Upper lobe of left lung (tissue), 4 donors: Measurements from ENCODE around the gene MTO1.

Experiments
- EP300 ChIP-seq, 4 donors: sonication (generic); formaldehyde crosslinking; IDR thresholded peaks; one replicate each; pipeline ENCODE4 v1.5.1; 2017; ENCODE audit warnings: antibody characterized with exemption in 4 of 4, control low read depth in 2 of 4
- POLR2A ChIP-seq, 4 donors: fragments of 450-650 bp; IDR thresholded peaks; one replicate each; pipeline ENCODE4 v1.5.1; 2016 to 2017; ENCODE audit warnings: antibody characterized with exemption in 4 of 4, mild to moderate bottlenecking in 2 of 4
- POLR2AphosphoS5 ChIP-seq, 2 donors: sonication (generic); formaldehyde crosslinking; IDR thresholded peaks; one replicate each; pipeline ENCODE4 v1.5.1; 2017; ENCODE audit warnings: antibody characterized with exemption in 2 of 2
- TF ChIP-seq, protein P1 (sequence below), 6 experiments: fragments of 450-650 bp in 4 of 6; fragments of 200-600 bp in 2 of 6; sonication (generic) in 2 of 6; IDR thresholded peaks; one replicate each; pipeline ENCODE4 v1.5.1; 2016 to 2019; ENCODE audit warnings: antibody characterized with exemption in 6 of 6

DNA sequence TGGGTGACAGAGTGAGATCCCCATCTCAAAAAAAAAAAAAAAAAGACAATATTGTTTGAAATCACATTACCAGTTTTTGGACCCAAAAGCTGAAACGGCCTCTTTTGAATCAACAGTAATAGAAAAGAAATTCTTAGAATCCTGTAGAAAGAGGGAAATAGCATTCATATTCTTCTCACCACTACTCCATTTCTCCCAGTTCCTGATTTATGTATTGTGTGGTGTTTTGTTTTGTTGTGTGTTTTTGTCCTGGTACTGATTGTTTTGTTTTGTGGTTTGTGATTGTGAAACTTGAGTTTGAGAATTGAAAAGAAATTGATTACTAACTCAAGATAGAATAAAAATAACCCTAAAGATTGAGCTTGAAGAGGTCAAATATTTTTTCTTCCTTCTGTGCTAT is 85.5 kb downstream of the MTO1 start:
- TF ChIP-seq, protein P1, sequence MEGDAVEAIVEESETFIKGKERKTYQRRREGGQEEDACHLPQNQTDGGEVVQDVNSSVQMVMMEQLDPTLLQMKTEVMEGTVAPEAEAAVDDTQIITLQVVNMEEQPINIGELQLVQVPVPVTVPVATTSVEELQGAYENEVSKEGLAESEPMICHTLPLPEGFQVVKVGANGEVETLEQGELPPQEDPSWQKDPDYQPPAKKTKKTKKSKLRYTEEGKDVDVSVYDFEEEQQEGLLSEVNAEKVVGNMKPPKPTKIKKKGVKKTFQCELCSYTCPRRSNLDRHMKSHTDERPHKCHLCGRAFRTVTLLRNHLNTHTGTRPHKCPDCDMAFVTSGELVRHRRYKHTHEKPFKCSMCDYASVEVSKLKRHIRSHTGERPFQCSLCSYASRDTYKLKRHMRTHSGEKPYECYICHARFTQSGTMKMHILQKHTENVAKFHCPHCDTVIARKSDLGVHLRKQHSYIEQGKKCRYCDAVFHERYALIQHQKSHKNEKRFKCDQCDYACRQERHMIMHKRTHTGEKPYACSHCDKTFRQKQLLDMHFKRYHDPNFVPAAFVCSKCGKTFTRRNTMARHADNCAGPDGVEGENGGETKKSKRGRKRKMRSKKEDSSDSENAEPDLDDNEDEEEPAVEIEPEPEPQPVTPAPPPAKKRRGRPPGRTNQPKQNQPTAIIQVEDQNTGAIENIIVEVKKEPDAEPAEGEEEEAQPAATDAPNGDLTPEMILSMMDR (IDR thresholded peaks at IDR 0.05) = no peak
- TF ChIP-seq POLR2A (IDR thresholded peaks at IDR 0.05) (no peak), POLR2AphosphoS5 (IDR thresholded peaks at IDR 0.05) (no peak), EP300 (IDR thresholded peaks at IDR 0.05) (no peak)
